MG63 (cell line): ENCODE measurements around the gene LRRC8D. TPM values are rescaled to one million over a fixed set of nuclear protein-coding genes. Genes with fewer than 3 reads are reported as not detected.

ENCODE experiments used
- DNase-seq: peaks from one replicate; pipeline ENCODE4 v3.0.0-alpha.2; 2020
- H3K27me3 ChIP-seq: fragments of 250-450 bp; sonication (Bioruptor Pico); 2 replicates; pipeline ENCODE4 v1.5.1; 2020; ENCODE audit warnings: mild to moderate bottlenecking, moderate library complexity
- H3K36me3 ChIP-seq: fragments of 250-450 bp; sonication (Bioruptor Pico); 2 replicates; pipeline ENCODE4 v1.5.1; 2020; ENCODE audit warnings: mild to moderate bottlenecking, moderate library complexity
- H3K4me3 ChIP-seq: fragments of 250-450 bp; sonication (Bioruptor Pico); 2 replicates; pipeline ENCODE4 v1.5.1; 2020; ENCODE audit warnings: mild to moderate bottlenecking, moderate library complexity
- H3K9me3 ChIP-seq: fragments of 250-450 bp; sonication (Bioruptor Pico); 2 replicates; pipeline ENCODE4 v1.5.1; 2020; ENCODE audit warnings: mild to moderate bottlenecking, moderate library complexity
- total RNA-seq: library from RNA; depleted of rRNA; stranded (reverse); fragments of >200 nt; shearing (Covaris generic); gene quantifications from 2 replicates; pipeline ENCODE4 v1.2.3, GENCODE V29; 2014; ENCODE audit warnings: low replicate concordance

Gene LRRC8D
- total RNA-seq, 1 experiment from 2014 or later: 21.5 TPM

DNA sequence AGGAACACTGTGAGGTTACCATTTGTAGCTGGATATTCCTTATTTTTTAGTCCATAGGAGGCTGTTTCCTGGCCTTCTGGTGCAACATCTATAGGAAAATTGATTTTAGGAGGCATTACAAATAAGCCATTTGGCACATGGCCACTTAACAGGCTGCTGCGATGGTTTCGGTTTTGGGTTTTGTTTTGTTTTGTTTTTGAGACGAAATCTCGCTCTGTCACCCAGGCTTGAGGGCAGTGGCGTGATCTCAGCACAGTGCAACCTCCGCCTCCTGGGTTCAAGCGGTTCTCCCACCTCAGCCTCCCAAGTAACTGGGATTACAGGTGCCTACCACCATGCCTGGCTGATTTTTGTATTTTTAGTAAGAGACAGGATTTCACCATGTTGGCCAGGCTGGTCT lies 20.1 kb upstream of the LRRC8D start:
- Histone ChIP-seq H3K36me3 (no peaks in the 10 kb centered on the region), H3K9me3 (no peaks in the 10 kb centered on the region), H3K4me3 (no peak overlapping the region), H3K27me3 (no peaks in the 10 kb centered on the region)
- DNase-seq: no peak

DNA sequence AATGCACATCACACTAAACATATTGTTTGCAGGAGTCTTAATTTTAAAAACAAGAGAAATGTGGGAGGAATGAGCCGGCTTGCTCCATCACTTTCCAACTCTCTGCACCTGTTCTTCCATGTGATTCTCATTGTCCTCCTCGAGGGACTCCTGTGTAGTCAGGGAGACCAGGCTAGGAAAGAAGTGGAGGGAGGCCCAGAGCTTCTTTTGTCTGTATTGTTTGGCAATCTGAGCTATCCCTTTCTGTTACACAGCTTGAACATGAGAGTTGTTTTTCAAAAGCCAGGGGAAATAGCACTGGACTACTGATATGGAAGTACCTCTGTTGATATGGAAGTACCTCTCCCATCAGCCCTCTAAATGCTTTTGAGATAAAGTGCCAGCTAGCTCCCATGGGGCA lies 18.8 kb upstream of the LRRC8D start:
- Histone ChIP-seq H3K4me3 (no peak overlapping the region), H3K9me3 (no peaks in the 10 kb centered on the region)
- no peak for DNase-seq

DNA sequence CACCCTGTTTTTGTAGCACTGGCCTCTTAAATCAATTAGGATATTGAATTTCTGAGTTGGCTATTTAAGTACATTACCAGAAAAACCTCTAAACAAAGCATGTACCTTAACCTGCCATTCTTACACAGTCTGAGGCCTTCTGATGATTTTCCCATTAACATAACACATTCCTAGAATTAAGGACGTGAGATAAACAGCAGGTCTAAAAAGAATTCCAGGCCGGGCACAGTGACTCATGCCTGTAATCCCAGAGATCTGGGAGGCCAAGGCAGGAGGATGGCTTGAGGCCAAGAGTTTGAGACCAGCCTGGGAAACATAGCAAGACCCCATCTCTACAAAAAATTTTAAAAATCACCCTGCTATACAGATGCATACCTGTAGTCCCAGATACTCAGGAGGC lies 18.0 kb upstream of the LRRC8D start:
- no peak overlapping the region for H3K4me3 ChIP-seq
- no peaks in the 10 kb centered on the region for H3K27me3 ChIP-seq
- no peaks in the 10 kb centered on the region for H3K36me3 ChIP-seq
- H3K9me3 ChIP-seq: no peaks in the 10 kb centered on the region
- DNase-seq: no peak

More for the DNA sequence above, 18.8 kb upstream of the LRRC8D start:
- H3K36me3 ChIP-seq: no peaks in the 10 kb centered on the region
- no peaks in the 10 kb centered on the region for H3K27me3 ChIP-seq

DNA sequence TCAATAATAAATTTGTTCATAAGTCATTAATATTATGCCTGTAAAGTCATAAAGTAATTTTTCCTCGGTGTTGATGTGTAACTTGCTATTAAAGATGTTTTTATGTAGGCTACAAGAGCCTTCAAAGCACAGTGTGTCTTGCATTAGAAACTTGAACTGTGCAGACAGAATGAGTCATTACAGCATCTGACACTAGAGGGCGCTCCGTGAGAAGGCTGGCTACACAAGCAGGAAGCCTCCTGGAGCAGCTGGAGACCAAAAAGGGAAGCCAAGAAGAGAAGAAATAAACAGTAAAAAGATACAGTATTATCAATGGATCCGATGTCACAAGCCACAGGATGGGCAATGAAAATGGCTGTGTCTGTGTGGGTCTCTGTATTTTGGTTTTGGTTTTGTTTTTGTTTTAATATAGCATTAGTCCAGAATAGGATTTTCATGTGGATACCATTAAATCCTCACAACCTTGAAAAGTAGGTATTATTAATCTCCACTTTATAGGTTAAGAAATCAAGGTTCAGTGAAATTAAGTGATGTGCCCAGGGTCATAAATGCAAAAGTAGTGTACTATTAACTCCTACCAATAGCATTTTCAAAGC lies 16.1 kb upstream of the LRRC8D start:
- DNase-seq: peak; percentile 67
- Histone ChIP-seq H3K4me3 (no peak overlapping the region), H3K36me3 (no peaks in the 10 kb centered on the region), H3K27me3 (no peaks in the 10 kb centered on the region), H3K9me3 (no peaks in the 10 kb centered on the region)

DNA sequence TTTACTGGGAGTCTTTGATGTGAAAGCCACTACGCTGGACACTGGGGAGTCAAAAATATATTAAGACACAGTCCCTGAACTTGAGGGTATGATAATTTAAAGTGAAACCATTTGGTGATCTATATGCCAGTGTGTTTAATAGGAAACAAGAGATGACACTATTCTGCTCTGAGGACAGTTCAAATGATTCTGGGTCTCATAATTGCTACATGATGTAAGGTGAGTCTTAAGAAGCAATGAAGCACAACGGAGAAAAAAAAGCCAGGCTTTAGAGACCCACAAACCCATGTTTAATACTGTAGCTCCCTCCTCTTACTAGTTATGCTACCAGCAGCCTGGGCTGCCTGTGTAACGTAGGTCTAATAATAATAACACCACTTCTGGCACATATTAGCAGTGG lies 14.2 kb upstream of the LRRC8D start:
- Histone ChIP-seq H3K4me3 (no peak overlapping the region), H3K27me3 (no peaks in the 10 kb centered on the region), H3K9me3 (no peaks in the 10 kb centered on the region), H3K36me3 (no peaks in the 10 kb centered on the region)
- DNase-seq: no peak

DNA sequence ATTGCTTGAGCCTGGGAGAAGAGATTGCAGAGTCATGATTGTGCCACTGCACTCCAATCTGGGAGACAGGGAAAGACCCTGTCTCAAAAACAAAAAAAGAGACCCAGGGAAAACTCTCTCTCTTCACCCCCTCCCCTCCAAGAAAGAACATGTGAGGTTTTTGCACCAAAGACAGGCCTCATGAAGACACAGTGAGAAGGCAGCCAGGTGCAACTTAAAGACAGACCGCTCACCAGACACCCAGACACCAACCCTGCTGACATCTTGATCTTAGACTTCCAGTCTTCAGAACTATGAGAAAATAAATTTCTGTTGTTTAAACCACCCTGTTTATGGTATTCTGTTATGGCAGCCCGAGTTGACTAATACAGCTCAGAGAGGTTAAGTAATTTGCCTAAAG lies 13.3 kb upstream of the LRRC8D start:
- Histone ChIP-seq H3K27me3 (no peaks in the 10 kb centered on the region), H3K36me3 (no peaks in the 10 kb centered on the region), H3K4me3 (no peak overlapping the region), H3K9me3 (no peaks in the 10 kb centered on the region)
- no peak for DNase-seq

DNA sequence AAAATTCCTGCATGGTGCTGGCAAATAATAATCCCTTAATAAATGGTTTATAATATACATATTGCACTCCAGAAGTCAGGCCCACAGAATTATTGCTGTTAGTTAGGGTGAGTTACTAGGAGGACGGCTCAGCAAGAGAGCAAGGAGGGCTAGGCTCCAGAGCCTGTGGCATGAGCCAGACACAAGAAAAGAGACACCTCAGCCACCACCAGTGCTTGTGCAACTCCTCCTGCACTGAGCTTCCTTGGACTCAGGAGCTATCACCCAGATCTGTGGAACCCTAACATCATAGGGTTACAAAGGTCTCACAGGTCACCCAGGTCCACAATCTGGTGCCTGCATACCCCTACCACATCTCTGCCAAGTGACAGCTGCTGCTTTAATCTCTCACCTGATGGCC lies 12.8 kb upstream of the LRRC8D start:
- Histone ChIP-seq H3K27me3 (no peaks in the 10 kb centered on the region), H3K4me3 (no peak overlapping the region), H3K36me3 (no peaks in the 10 kb centered on the region), H3K9me3 (no peaks in the 10 kb centered on the region)
- no peak for DNase-seq

DNA sequence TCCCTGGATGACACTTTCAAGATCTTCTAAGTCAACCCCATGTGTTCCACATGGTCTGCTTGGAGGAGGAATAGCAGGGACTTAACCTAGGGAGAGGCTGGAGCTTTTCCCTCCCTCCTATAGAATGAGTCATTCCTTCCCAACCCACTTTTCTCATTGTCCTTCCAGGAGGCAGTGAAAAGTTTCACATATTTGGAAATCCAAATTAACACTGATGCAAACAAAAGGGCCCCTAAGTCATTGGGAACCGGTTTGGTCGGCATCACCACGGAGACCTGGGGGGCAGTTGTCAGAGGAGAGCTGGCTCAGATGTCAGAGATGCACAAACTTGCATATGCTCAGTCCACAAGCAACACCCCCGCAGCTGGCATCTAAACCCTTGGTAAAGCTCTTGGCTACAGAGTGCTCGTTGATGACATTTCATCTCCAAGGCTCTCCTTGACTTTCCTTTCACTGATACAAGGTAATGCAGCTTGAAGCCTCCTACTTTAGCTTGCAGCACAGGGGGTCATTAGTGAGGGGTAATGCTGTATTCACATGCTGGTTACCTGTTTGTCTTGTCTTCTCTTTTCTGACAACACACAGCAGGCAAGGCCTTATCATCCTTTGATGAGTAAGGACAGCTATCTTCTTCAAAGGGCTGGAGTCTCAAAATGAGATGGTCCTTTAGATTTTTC lies 12.3 kb upstream of the LRRC8D start:
- H3K27me3 ChIP-seq: no peaks in the 10 kb centered on the region
- H3K9me3 ChIP-seq: no peaks in the 10 kb centered on the region
- no peak overlapping the region for H3K4me3 ChIP-seq
- peak; percentile 11 for DNase-seq
- H3K36me3 ChIP-seq: no peaks in the 10 kb centered on the region

DNA sequence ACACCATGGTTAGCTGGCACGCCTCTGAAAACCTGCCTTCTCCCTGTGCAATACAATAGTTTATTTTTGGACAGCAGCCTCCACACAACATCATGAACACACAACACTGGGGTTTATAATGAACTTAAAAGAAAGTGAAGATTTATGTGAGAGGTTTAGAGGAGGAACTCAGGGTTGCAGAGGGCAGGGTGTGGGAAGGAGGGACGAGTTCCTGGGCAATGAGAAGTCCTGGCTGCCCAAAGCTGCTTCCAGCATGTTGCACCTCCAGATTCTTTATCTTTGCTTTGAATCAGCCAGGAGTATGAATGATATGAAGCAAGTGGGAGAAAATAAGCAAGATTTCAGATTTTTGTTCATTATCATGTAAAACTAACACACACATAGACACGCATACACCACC lies 11.3 kb upstream of the LRRC8D start:
- H3K4me3 ChIP-seq: no peak overlapping the region
- no peaks in the 10 kb centered on the region; the same call in 1 of the 2 replicates for H3K27me3 ChIP-seq
- no peak for DNase-seq
- no peaks in the 10 kb centered on the region for H3K9me3 ChIP-seq
- H3K36me3 ChIP-seq: no peaks in the 10 kb centered on the region

DNA sequence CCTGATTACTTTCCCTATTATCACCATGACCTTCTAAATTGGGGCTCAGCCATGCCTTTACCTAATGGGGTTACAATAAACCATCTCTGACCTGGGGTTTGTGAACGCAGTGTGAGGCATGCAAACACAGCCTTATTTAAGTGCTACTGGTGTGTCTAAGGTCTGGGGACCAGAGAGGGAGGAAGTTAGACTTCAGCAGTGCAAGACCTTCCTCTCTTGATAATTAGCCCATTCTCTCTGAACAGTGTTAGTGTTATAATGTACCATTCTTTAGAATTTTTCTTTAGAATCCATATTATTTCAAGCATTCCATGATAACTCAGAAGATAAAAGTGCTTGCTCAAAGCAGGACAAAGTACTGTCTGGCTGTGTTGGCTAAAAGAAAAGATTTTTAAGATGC lies 10.5 kb upstream of the LRRC8D start:
- Histone ChIP-seq H3K36me3 (no peaks in the 10 kb centered on the region), H3K9me3 (no peaks in the 10 kb centered on the region), H3K27me3 (no peaks in the 10 kb centered on the region; the same call in 1 of the 2 replicates), H3K4me3 (no peak overlapping the region)
- no peak for DNase-seq

DNA sequence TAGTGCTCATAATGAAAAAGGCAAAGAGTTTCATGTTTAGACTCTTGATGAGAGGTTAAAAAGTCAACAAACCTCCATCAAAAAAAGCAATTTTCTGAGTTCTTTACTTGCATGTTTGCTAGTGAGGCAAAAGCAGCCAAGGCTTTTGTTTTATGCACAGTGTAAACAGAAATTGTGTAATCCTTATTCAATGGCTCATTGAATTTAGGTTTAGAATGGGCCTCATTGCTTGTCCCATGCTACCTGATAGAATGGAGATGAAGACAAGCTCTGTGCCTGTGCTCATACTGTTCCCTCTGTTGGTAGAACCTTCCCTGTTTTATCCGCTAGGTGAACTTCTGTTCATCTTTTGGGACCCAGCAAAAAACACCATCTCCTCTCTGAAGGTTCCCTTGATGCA lies 10.0 kb upstream of the LRRC8D start:
- Histone ChIP-seq H3K4me3 (no peak overlapping the region), H3K36me3 (no peaks in the 10 kb centered on the region), H3K27me3 (no peaks in the 10 kb centered on the region; the same call in 1 of the 2 replicates), H3K9me3 (no peaks in the 10 kb centered on the region)
- DNase-seq: no peak

DNA sequence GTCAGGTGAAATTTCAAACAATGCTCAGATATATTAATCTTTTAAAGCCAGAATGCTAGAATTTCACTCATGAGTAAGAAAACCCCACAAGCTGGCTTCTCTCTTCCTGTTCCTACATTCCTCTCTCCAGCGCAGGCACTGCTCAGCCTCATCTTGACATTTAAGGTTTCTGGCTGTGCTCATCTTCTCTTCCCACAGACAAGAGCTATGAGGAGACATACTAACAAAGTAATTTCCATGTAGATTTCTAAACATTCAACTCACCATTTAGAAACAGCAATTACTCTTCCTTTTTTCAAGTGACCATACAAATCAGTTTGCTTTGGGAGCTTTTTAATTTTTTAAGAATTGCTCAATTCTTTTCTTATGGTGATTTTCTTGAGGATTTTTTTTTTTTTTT lies 7.8 kb upstream of the LRRC8D start:
- Histone ChIP-seq H3K9me3 (no peaks in the 10 kb centered on the region), H3K27me3 (peaks cover 2% of the 10 kb centered on the region), H3K36me3 (no peaks in the 10 kb centered on the region), H3K4me3 (no peak overlapping the region)
- no peak for DNase-seq

DNA sequence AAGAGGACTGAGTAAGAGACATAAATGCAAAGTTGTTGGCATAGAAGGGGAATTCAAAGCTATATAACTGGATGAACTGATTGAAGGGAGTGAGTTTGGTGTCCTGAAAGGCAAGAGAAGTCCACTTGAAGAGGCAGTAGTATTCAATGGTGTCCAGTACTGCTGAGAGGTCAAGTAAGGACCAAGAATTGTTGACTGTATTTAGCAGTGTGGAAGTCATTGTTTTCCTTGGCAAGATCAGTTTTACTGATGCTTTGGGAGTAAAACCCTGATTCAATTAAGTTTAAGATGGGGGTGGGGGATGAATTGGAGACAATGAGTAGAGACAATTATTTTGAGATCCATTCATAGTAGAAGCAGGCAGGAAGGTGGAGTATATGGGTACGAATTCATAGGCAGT lies 5.8 kb upstream of the LRRC8D start:
- Histone ChIP-seq H3K27me3 (peaks cover 2% of the 10 kb centered on the region), H3K9me3 (no peaks in the 10 kb centered on the region), H3K4me3 (no peak overlapping the region), H3K36me3 (no peaks in the 10 kb centered on the region)
- DNase-seq: no peak

DNA sequence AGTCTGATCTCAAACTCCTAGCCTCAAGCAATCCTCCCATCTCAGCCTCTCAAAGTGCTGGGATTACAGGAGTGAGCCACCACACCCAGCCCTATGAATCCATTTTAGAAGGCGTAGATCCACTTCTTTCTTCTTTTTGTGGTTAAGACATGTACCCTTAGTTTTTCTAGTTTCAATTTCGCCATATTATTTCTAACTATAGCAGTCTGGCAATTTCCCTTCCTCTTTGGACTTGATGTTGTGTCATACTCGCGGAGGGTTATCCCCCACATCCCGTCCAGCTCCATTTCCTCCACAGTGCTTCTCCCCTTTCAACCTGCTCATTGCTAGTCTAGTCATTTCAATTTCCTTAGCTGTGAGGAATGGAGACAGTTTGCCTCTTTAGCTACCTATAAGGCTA lies 5.2 kb upstream of the LRRC8D start:
- H3K9me3 ChIP-seq: no peaks in the 10 kb centered on the region
- peaks cover 2% of the 10 kb centered on the region for H3K27me3 ChIP-seq
- no peak for DNase-seq
- H3K36me3 ChIP-seq: no peaks in the 10 kb centered on the region
- no peak overlapping the region for H3K4me3 ChIP-seq

DNA sequence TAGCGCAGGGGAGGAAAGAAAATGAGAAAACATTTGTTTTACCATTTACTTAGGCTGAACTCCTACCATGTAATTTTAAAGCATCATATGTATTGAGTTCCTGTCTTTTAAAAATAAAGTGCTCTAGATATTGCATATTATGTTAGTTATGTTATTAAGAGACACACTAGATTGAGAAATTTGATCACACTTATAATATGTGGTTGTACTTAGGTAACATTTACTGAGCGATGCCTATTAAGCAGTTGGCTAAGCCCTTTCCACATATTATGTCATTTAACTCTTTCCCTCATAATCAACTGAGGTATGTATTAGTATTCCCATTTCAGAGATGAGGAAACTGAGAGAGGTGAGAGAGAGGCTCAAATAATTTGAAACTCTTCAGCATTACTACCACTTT lies 4.5 kb upstream of the LRRC8D start:
- Histone ChIP-seq H3K4me3 (no peak overlapping the region), H3K9me3 (no peaks in the 10 kb centered on the region)
- no peak for DNase-seq

DNA sequence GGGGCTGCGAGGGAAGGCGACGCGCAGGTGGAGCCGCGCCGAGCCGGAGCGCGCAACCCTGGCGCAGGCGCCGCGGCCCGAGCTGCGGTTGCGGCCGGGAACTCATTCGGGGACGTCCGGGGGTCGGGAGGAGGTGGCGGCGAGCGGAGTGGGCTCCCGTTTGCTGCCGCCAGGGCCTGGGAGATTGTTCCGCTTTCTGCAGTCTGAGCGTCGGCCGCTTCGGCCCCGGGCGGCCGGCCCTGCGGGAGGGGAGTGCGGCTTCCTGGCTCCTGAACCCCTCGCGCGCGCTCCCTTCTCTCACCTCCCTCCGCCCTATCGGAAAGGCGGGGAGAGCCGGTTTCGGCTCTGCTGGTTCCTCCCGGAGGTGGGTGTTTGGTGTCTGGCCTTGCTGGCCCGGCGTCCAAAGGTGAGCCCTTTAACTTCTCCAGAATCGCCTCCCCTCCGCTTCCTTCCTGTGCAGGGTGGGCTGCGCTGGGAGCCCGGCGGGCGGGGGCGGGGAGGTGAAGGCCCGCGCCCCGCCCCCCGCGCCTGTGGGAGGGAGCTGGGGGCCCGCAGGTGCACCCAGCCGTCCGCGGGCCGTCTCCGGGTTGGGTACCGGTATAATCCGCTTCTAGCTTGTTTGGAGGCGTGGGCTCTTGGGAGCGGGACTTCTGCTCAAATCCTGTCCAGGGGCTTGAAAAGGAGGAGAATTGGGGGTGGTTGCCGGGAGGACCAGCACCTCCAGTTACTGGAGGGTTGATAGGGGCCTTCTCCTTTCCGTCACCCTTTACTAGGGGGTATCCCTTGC lies 683 bp downstream of the LRRC8D start:
- Histone ChIP-seq H3K4me3 (peak overlapping the region; percentile 66), H3K36me3 (no peaks in the 10 kb centered on the region; the same call in none of the 2 replicates), H3K27me3 (peaks cover 2% of the 10 kb centered on the region), H3K9me3 (no peaks in the 10 kb centered on the region)
- peak; percentile 55 for DNase-seq

More for the DNA sequence above, 4.5 kb upstream of the LRRC8D start:
- Histone ChIP-seq H3K36me3 (no peaks in the 10 kb centered on the region), H3K27me3 (peaks cover 2% of the 10 kb centered on the region)

DNA sequence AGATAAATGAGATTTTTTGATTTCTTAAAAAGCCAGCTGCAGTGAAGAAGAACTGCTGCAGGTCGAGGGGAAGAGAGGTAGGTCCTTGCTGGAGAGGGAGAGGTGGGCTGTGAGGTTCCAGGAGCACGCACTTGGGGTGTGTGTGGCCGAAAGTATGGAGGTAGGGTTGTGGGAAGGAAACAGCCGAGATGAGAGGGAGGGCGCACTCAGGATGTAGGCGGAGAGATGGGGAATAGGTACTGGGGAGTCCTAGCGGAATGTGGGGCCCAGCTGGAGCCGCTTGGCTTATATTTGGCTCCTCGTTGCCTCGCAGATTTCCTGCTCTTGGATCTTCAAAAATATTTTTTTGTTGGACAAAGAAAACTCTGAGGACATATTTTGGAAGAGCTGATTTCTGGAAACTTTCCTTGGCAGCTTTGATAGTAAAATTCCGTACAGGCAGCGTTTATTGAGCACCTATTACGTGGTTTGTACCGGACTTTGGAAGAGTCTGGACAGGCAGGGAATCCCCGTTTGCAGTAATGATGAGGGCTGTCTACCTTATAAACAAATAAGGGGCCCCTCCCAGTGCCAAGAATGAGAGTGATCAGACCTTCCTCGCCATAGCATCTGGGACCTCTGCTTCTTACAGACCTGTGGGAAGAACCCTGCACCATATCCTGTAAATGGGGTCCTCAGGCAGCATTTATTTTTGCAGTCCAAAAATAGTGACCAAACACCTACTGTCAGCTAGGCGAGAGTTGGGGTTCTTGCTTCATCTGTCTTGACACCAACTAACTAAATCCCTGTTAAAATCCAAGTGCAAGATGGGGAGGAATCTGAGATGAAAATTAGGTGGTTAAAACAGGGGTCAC lies 1.5 kb downstream of the LRRC8D start:
- Histone ChIP-seq H3K36me3 (no peaks in the 10 kb centered on the region; the same call in none of the 2 replicates), H3K4me3 (peak overlapping the region; percentile 66), H3K27me3 (no peaks in the 10 kb centered on the region; the same call in none of the 2 replicates), H3K9me3 (no peaks in the 10 kb centered on the region)
- no peak for DNase-seq
